Measurements from ENCODE around the gene ALDH1B1. TPM values are rescaled to one million over a fixed set of nuclear protein-coding genes. Genes with fewer than 3 reads are reported as not detected.

ALDH1B1 gene
- total RNA-seq, 4 donors from 2014 or later = 24.9 to 77.2 (median 27.3) TPM

- no peak overlapping the region for H3K4me3 ChIP-seq
- intact Hi-C loops (cut with DNase I; ENCODE audit: low total_unique reads) (no loop called here), in situ Hi-C loops (cut with MboI; ENCODE audit: low pct_ligation_motif_present in 1 of 4, low pct_unique_long_range_greater_than_20kb in 1 of 4, low sequenced_read_pairs in 3 of 4) (loop anchor here in 2 of 4 donors (25.0 kb wide), 2 partner anchors 317 to 492 kb away; partner anchors contain the start of gene SLC25A51 (in 1 of the 2))
- no peaks in the 10 kb centered on the region for H3K9me3 ChIP-seq
- H3K27me3 ChIP-seq = no peaks in the 10 kb centered on the region
- TF ChIP-seq POLR2A (IDR thresholded peaks at IDR 0.05) (no peak), POLR2AphosphoS5 (IDR thresholded peaks at IDR 0.05) (no peak), EP300 (IDR thresholded peaks at IDR 0.05; ENCODE audit: low read depth) (no peak), CTCF (IDR thresholded peaks at IDR 0.05) (no peak)
- no peak overlapping the region for H3K27ac ChIP-seq
- peaks cover 0 to 5% (median 0%) of the 10 kb centered on the region in 4 donors for H3K4me1 ChIP-seq
- no peak for DNase-seq
- no peaks in the 10 kb centered on the region for H3K36me3 ChIP-seq
- WGBS, 2 donors (ENCODE audit: low coverage in 1 of 2) = 60 to 62% methylated on average over 6 of the region's 6 CpGs
Measured at GRCh38 chr9:38404314-38404713, 11.8 kb downstream of the ALDH1B1 start.

GRCh38 chr9:38405785-38406184 is 13.3 kb downstream of the ALDH1B1 start:
- no peak for TF ChIP-seq EP300 (IDR thresholded peaks at IDR 0.05; ENCODE audit: low read depth)
- TF ChIP-seq CTCF (IDR thresholded peaks at IDR 0.05) = no peak
- no peak for TF ChIP-seq POLR2AphosphoS5 (IDR thresholded peaks at IDR 0.05)
- no peak for TF ChIP-seq POLR2A (IDR thresholded peaks at IDR 0.05)
- Histone ChIP-seq H3K9me3 (no peaks in the 10 kb centered on the region), H3K27ac (no peak overlapping the region), H3K4me3 (no peak overlapping the region), H3K4me1 (peaks cover 0 to under 1% (median 0%) of the 10 kb centered on the region in 4 donors), H3K36me3 (no peaks in the 10 kb centered on the region), H3K27me3 (no peaks in the 10 kb centered on the region)
- intact Hi-C loops (cut with DNase I; ENCODE audit: low total_unique reads) (no loop called here), in situ Hi-C loops (cut with MboI; ENCODE audit: low pct_ligation_motif_present in 1 of 4, low pct_unique_long_range_greater_than_20kb in 1 of 4, low sequenced_read_pairs in 3 of 4) (loop anchor here in 2 of 4 donors (25.0 kb wide), 2 partner anchors 318 to 493 kb away; partner anchors contain the start of gene SLC25A51 (in 1 of the 2))
- no peak for DNase-seq
- WGBS, 2 donors (ENCODE audit: low coverage in 1 of 2) = 61 to 79% methylated on average over 3 of the region's 3 CpGs

DNA sequence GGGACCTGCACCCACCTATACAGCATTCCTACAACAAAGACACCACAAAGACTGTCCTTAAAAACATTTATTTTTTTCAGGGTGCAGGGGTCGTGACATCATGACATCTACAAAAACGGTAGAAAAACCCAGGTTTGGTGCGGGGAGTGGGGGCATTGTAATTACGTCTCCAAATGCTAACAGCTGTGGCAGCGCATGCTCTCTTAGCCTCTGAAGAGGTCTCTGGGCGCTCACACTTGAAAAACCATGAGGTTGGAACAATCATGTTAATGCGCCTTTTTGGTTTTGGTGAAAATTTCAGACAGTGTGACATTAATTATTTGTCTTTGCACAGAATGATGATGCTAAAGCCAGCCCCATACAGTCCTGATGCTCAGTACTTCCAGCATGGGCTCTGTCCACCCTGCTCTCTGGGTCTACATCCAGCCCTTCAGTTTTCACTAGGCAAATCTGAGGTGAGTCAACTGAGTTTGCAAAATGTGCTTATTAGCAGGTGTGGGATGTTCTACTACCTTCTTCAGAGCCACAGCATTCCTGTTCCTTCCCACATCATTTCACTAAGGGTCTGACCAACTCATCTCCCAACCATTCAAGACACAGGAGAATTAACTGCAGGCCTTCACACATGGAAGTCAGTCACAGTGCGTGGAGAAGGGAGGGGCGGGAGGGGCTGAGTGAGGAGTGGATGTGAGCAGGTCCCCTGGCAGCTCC is 14.1 kb downstream of the ALDH1B1 start:
- no peaks in the 10 kb centered on the region for H3K4me1 ChIP-seq
- DNase-seq = no peak
- no peak overlapping the region for H3K4me3 ChIP-seq
- WGBS, 2 donors (ENCODE audit: low coverage in 1 of 2) = 85 to 88% methylated on average over 7 to 9 of the region's 9 CpGs
- H3K27me3 ChIP-seq = no peaks in the 10 kb centered on the region
- intact Hi-C loops (cut with DNase I; ENCODE audit: low total_unique reads) (no loop called here), in situ Hi-C loops (cut with MboI; ENCODE audit: low pct_ligation_motif_present in 1 of 4, low pct_unique_long_range_greater_than_20kb in 1 of 4, low sequenced_read_pairs in 3 of 4) (loop anchor here in 2 of 4 donors (25.0 kb wide), 2 partner anchors 319 to 494 kb away; partner anchors contain the start of gene SLC25A51 (in 1 of the 2))
- H3K27ac ChIP-seq = no peak overlapping the region
- TF ChIP-seq POLR2AphosphoS5 (IDR thresholded peaks at IDR 0.05) (no peak), CTCF (IDR thresholded peaks at IDR 0.05) (no peak)
- no peaks in the 10 kb centered on the region for H3K36me3 ChIP-seq
- no peaks in the 10 kb centered on the region for H3K9me3 ChIP-seq

GRCh38 chr9:38408719-38409118 is 16.2 kb downstream of the ALDH1B1 start:
- H3K4me3 ChIP-seq = no peak overlapping the region
- no peaks in the 10 kb centered on the region for H3K36me3 ChIP-seq
- intact Hi-C loops (cut with DNase I; ENCODE audit: low total_unique reads) (no loop called here), in situ Hi-C loops (cut with MboI; ENCODE audit: low pct_ligation_motif_present in 1 of 4, low pct_unique_long_range_greater_than_20kb in 1 of 4, low sequenced_read_pairs in 3 of 4) (loop anchor here in 2 of 4 donors (25.0 kb wide), 2 partner anchors 321 to 496 kb away; partner anchors contain the start of gene SLC25A51 (in 1 of the 2))
- no peaks in the 10 kb centered on the region for H3K9me3 ChIP-seq
- no peak for TF ChIP-seq POLR2A (IDR thresholded peaks at IDR 0.05)
- no peak for TF ChIP-seq POLR2AphosphoS5 (IDR thresholded peaks at IDR 0.05)
- TF ChIP-seq EP300 (IDR thresholded peaks at IDR 0.05; ENCODE audit: low read depth) = no peak
- TF ChIP-seq CTCF (IDR thresholded peaks at IDR 0.05) = no peak
- no peak overlapping the region for H3K27ac ChIP-seq
- no peaks in the 10 kb centered on the region for H3K4me1 ChIP-seq
- 45 to 46% methylated on average over 4 of the region's 4 CpGs for WGBS, 2 donors (ENCODE audit: low coverage in 1 of 2)
- DNase-seq = no peak
- no peaks in the 10 kb centered on the region for H3K27me3 ChIP-seq
